AG04450 (cell line): ENCODE data around the gene EVX1. TPM values are rescaled to one million over a fixed set of nuclear protein-coding genes. Genes with fewer than 3 reads are reported as not detected.

ENCODE experiments used
- CTCF ChIA-PET: fragments of 300-600, 350-600 bp; formaldehyde crosslinking; extraction: SDS; loops from one replicate; lab custom pipeline; 2022; ENCODE audit warnings: antibody characterized with exemption, inconsistent platforms; lab: Charles Lee
- POLR2A ChIA-PET: fragments of 350-600 bp; formaldehyde crosslinking; extraction: SDS; loops from one replicate; lab custom pipeline; 2021; ENCODE audit warnings: antibody characterized with exemption, inconsistent platforms; lab: Yijun Ruan, JAX
- DNase-seq: peaks from one replicate; pipeline ENCODE4 v3.0.0-alpha.2; 2011; ENCODE audit warnings: low read depth, low spot score
- H3K27ac ChIP-seq: one replicate; pipeline ENCODE4 v1.5.1; 2012; ENCODE audit warnings: low read depth, low read length, control low read depth
- H3K27me3 ChIP-seq: one replicate; pipeline ENCODE4 v1.6.0; 2012; ENCODE audit warnings: low read length; ENCODE audit not compliant: control insufficient read depth, insufficient read depth
- H3K4me3 ChIP-seq: 2 replicates; pipeline ENCODE4 v1.5.1; 2011; ENCODE audit warnings: mild to moderate bottlenecking, low read depth, low read length, control low read depth
- H3K9me3 ChIP-seq: 2 replicates; pipeline ENCODE4 v1.5.1; 2012; ENCODE audit warnings: low read length; ENCODE audit not compliant: control insufficient read depth, insufficient read depth
- polyA plus RNA-seq: library from polyadenylated mRNA; depleted of rRNA; stranded (reverse); fragments of >200 nt; gene quantifications from 2 replicates; pipeline ENCODE4 v1.2.3, GENCODE V29; 2011
- TF ChIP-seq, protein P1 (sequence below): IDR thresholded peaks from 2 replicates; pipeline ENCODE4 v1.5.1; 2011; ENCODE audit warnings: low read depth, low read length, control low read depth, inconsistent platforms

The EVX1 gene
- polyA plus RNA-seq, 1 experiment, result not detected

GRCh38 chr7:27196287-27196767 is 46.3 kb upstream of the EVX1 start:
- ChIA-PET CTCF (interaction anchor here (0.5 to 3.2 kb wide), 73 partner anchors 9 to 1725 kb away, joined by 3 to 68 read pairs (median 5); no protein-coding TSS in a partner anchor), POLR2A (interaction anchor here (0.6 to 0.7 kb wide), 2 partner anchors 12 to 368 kb away, joined by 4 to 12 read pairs; no protein-coding TSS in a partner anchor)
- Histone ChIP-seq H3K9me3 (peaks cover 11% of the 10 kb centered on the region; the same call in 1 of the 2 replicates), H3K4me3 (no peak overlapping the region), H3K27ac (no peak overlapping the region), H3K27me3 (peaks cover 83% of the 10 kb centered on the region)
- TF ChIP-seq, protein P1, sequence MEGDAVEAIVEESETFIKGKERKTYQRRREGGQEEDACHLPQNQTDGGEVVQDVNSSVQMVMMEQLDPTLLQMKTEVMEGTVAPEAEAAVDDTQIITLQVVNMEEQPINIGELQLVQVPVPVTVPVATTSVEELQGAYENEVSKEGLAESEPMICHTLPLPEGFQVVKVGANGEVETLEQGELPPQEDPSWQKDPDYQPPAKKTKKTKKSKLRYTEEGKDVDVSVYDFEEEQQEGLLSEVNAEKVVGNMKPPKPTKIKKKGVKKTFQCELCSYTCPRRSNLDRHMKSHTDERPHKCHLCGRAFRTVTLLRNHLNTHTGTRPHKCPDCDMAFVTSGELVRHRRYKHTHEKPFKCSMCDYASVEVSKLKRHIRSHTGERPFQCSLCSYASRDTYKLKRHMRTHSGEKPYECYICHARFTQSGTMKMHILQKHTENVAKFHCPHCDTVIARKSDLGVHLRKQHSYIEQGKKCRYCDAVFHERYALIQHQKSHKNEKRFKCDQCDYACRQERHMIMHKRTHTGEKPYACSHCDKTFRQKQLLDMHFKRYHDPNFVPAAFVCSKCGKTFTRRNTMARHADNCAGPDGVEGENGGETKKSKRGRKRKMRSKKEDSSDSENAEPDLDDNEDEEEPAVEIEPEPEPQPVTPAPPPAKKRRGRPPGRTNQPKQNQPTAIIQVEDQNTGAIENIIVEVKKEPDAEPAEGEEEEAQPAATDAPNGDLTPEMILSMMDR, result peak; percentile 80
- DNase-seq, result peak; percentile 37

DNA sequence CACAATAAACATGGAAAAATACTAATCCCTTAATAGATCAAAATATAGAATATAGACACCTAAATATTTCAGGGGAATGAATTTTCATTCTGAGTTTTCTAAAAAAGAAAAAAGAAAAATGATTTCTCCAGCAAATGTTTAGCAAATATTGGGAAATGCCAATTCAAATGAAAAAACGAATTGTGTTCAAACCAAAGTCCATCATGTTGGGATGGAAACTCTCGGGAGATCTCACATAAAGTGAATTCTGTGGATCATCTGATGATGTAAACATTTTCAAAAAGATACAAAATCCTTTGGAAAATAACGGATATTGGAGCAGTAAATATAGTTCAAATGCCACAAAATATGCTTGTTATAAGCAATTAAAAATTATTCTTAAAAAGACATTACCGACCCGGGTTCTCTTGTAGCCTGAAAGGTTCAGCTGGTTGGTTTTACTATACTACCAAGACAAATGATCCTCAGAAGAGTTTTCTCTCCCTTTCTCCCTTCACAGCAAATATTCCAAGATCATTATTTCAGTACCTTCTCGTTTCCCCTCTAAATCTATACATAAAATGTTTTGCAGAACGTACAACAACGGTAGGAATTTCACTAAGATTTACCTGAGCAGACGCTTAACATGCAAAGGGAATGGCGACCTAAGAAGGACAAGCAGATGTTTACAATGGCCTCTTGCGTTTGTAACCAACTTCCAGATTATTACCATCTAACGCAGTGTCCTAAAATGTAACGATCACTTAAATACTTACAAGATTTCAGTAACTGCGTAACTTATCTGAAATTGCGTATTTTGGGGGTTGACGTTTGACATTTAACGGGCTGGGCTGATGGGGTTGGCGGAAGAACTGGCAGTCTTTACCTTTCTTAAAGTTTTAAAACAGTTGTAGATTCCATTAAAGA is 45.2 kb upstream of the EVX1 start:
- H3K27me3 ChIP-seq, result peaks cover 83% of the 10 kb centered on the region
- no peak overlapping the region for H3K4me3 ChIP-seq
- DNase-seq, result no peak
- ChIA-PET CTCF (no interaction called here), POLR2A (no interaction called here)
- TF ChIP-seq, protein P1, result no peak
- peaks cover 8% of the 10 kb centered on the region; the same call in 1 of the 2 replicates for H3K9me3 ChIP-seq
- H3K27ac ChIP-seq, result no peak overlapping the region

DNA sequence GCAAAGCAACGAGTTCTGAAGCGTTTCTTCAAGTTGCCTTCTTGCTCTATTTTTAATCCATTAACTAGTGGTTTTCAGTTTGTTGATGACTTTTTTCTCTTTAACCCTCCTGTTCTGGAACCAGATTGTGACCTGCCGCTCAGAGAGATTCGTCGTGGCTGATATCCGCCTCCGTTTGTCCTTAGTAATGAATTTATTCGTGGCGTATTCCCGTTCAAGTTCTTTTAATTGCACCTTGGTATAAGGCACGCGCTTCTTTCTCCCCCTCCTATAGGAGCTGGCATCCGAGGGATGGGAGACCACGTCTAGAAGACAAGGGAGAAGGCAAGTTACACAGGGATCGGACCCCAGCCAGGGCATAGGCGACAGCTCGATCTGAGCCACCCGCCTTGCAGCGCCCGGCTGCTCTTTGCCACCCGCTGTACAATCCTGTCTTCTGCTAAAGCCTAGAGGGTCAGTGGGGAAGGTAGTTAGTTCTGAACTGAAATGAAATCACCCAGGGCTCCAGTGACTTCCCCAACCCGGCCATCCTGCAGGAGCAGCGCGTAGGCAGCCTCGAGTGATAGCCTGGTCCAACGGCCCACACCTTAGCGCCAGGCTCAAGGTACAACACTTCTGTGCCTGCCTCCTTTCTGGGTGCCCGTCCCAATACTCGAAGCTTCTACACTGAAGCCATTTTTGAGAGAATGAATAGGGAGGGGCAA is 44.3 kb upstream of the EVX1 start:
- H3K9me3 ChIP-seq, result peaks cover 9% of the 10 kb centered on the region; the same call in 1 of the 2 replicates
- no peak overlapping the region for H3K27ac ChIP-seq
- peaks cover 83% of the 10 kb centered on the region for H3K27me3 ChIP-seq
- H3K4me3 ChIP-seq, result no peak overlapping the region
- ChIA-PET POLR2A (no interaction called here), CTCF (interaction anchor here (0.6 to 1.2 kb wide), 3 partner anchors 576 to 886 kb away, joined by 3 read pairs; no protein-coding TSS in a partner anchor)
- TF ChIP-seq, protein P1, result no peak
- no peak for DNase-seq

DNA sequence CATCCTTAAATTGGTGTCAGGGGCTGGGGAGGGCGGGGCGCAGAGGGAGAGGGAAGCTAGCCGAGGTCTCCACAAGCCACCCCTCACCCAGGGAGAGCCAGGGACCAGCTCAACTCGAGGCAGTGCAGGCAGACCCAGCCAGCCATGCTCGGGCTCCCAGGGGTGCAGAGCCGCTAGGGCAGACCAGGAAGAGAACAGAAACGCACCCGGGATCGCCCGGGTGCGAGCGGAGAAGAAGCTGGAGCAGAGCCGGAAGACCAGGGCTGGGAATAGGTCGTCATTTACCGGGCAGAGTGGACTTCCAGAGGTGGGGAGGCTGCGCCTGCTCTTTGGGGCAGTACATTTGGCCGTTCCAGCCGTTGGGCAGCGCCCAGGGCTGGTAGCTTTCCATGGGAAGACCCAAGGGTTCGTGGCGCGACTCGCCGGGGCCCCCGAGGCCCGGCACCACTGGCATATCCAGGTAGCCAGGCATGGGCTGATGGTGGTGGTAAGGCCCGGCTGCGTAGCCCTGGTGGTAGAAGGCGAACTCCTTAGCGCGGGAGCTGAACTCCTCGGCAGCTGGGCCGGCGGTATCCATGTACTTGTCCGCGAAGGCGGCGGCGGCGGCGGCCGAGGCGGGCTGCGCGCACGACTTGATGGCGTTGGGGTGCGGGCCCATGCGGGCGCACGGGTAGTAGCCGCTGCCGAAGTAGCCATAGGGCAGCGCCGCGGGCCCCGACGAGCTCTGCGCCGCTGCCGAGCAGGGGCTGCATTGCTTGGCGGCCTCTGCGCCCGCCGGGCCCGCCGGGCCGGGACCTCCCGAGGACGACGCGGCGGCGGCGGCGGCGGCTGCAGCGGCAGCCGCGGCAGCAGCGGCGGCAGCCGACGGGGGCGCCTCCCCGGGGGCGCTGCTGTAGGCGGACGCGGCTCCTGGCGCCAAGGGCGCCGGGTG is 43.5 kb upstream of the EVX1 start:
- Histone ChIP-seq H3K4me3 (no peak overlapping the region), H3K27ac (no peak overlapping the region), H3K9me3 (peaks cover 9% of the 10 kb centered on the region; the same call in 1 of the 2 replicates), H3K27me3 (peaks cover 83% of the 10 kb centered on the region)
- DNase-seq, result no peak
- CTCF ChIA-PET, result interaction anchor here (0.6 to 1.4 kb wide), 5 partner anchors 575 to 885 kb away, joined by 3 to 5 read pairs (median 3); no protein-coding TSS in a partner anchor
- TF ChIP-seq, protein P1, result no peak
- POLR2A ChIA-PET, result no interaction called here
